HepG2 (cell line): ENCODE measurements around the gene RIPOR3. TPM values are rescaled to one million over a fixed set of nuclear protein-coding genes. Genes with fewer than 3 reads are reported as not detected.
A peak's percentile ranks its signal among the peaks of the same experiment; 100 is the strongest.

ENCODE experiments used
- ATF5 ChIP-seq: sonication (generic); formaldehyde crosslinking; IDR thresholded peaks from 2 replicates; pipeline ENCODE4 v1.4.0; 2020; ENCODE audit warnings: mild to moderate bottlenecking, low read depth, missing genetic modification reagents
- CEBPG ChIP-seq: IDR thresholded peaks from 2 replicates; pipeline ENCODE4 v1.6.1; 2016
- CSRNP1 ChIP-seq: sonication (generic); formaldehyde crosslinking; IDR thresholded peaks from 2 replicates; pipeline ENCODE4 v1.8.1; 2023; ENCODE audit warnings: mild to moderate bottlenecking, missing genetic modification reagents
- E2F2 ChIP-seq: sonication (generic); formaldehyde crosslinking; IDR thresholded peaks from 2 replicates; pipeline ENCODE4 v1.4.0; 2020; ENCODE audit warnings: missing genetic modification reagents, borderline replicate concordance
- FOXA3 ChIP-seq: IDR thresholded peaks from 2 replicates; pipeline ENCODE4 v1.6.1; 2016; ENCODE audit warnings: missing genetic modification reagents, missing compliant biosample characterization
- FOXK1 ChIP-seq: sonication (generic); formaldehyde crosslinking; IDR thresholded peaks from 2 replicates; pipeline ENCODE4 v1.4.0; 2020; ENCODE audit warnings: low read depth, missing genetic modification reagents, borderline replicate concordance
- GABPA ChIP-seq, 2 experiments: IDR thresholded peaks; 2 replicates each; pipeline ENCODE4 v1.6.1; 2011 to 2016; ENCODE audit warnings: low read depth in 2 of 2, low read length in 1 of 2, missing biosample characterization in 1 of 2, missing genetic modification characterization in 1 of 2
- JARID2 ChIP-seq: sonication (generic); formaldehyde crosslinking; IDR thresholded peaks from 2 replicates; pipeline ENCODE4 v1.8.1; 2023; ENCODE audit warnings: missing genetic modification reagents, inconsistent platforms; ENCODE audit not compliant: insufficient replicate concordance
- MIXL1 ChIP-seq: IDR thresholded peaks from 2 replicates; pipeline ENCODE4 v1.6.1; 2016
- PHF5A ChIP-seq: IDR thresholded peaks from one replicate; pipeline ENCODE4 v1.6.1; 2018; ENCODE audit warnings: low read depth, missing genetic modification reagents; ENCODE audit not compliant: unreplicated experiment
- PTBP1 ChIP-seq: fragments of 200-400 bp; formaldehyde crosslinking; IDR thresholded peaks from 2 replicates; pipeline ENCODE4 v1.6.1; 2018; ENCODE audit warnings: low read length, low read depth; ENCODE audit not compliant: poor library complexity, severe bottlenecking
- RBAK ChIP-seq: sonication (generic); formaldehyde crosslinking; IDR thresholded peaks from 2 replicates; pipeline ENCODE4 v1.5.1; 2020; ENCODE audit warnings: mild to moderate bottlenecking, missing genetic modification reagents
- RFXANK ChIP-seq: IDR thresholded peaks from 2 replicates; pipeline ENCODE4 v1.6.1; 2016
- SAP130 ChIP-seq: IDR thresholded peaks from 2 replicates; pipeline ENCODE4 v1.6.1; 2016; ENCODE audit warnings: low read depth
- XBP1 ChIP-seq: sonication (generic); formaldehyde crosslinking; IDR thresholded peaks from 2 replicates; pipeline ENCODE4 v1.5.0; 2020; ENCODE audit warnings: missing genetic modification reagents
- ZNF431 ChIP-seq: sonication (generic); formaldehyde crosslinking; IDR thresholded peaks from 2 replicates; pipeline ENCODE4 v1.9.0; 2022; ENCODE audit warnings: missing genetic modification reagents, low read depth, mild to moderate bottlenecking, borderline replicate concordance
- ZNF441 ChIP-seq: sonication (generic); formaldehyde crosslinking; IDR thresholded peaks from 2 replicates; pipeline ENCODE4 v1.7.0; 2021; ENCODE audit warnings: missing genetic modification reagents, borderline replicate concordance
- ZZZ3 ChIP-seq: sonication (generic); formaldehyde crosslinking; IDR thresholded peaks from 2 replicates; pipeline ENCODE4 v1.4.0; 2020; ENCODE audit warnings: missing genetic modification reagents, mild to moderate bottlenecking, borderline replicate concordance
- polyA plus RNA-seq, 8 experiments: library from polyadenylated mRNA; depleted of rRNA in 3 of 8; stranded (reverse) in 7 of 8; unstranded in 1 of 8; fragments of >200 nt; fragmentation: Illumina TruSeq in 4 of 8; extraction: Trizol in 4 of 8; gene quantifications; 2 replicates each; pipeline versions ENCODE4 v1.2.1 to v1.2.3, GENCODE V29; 2011 to 2016; ENCODE audit warnings: low read depth in 4 of 8, missing spikeins in 1 of 8, mixed read lengths in 1 of 8; ENCODE audit not compliant: insufficient read depth in 1 of 8
- total RNA-seq, 5 experiments: library from RNA; depleted of rRNA; stranded (reverse); fragments of >200 nt; fragmentation: Illumina TruSeq; extraction: Trizol; gene quantifications; 2 replicates each; pipeline ENCODE4 v1.2.3, GENCODE V29; 2016; ENCODE audit warnings: low read depth in 1 of 5
- TF ChIP-seq, protein P1 (sequence below): IDR thresholded peaks from 2 replicates; pipeline ENCODE4 v1.6.1; 2016; ENCODE audit warnings: missing compliant biosample characterization, missing genetic modification reagents, borderline replicate concordance
- TF ChIP-seq, protein P2 (sequence below): sonication (generic); formaldehyde crosslinking; IDR thresholded peaks from 2 replicates; pipeline ENCODE4 v1.9.0; 2022; ENCODE audit warnings: missing genetic modification reagents, mild to moderate bottlenecking, borderline replicate concordance

Gene RIPOR3
- total and polyA plus RNA-seq, 2 of the 13 experiments (the other 11 are each of a cell fraction or from before 2014, with no cell fraction given), result 0.18 TPM; not detected in 1

- TF ChIP-seq ZNF431 (CRISPR knock-in tag), result no peak
- TF ChIP-seq MIXL1 (CRISPR knock-in tag), result peak; percentile 63
- no peak for TF ChIP-seq FOXK1 (CRISPR knock-in tag)
- no peak for TF ChIP-seq ATF5
- TF ChIP-seq CSRNP1 (CRISPR knock-in tag), result no peak
- TF ChIP-seq ZZZ3, result no peak
- TF ChIP-seq PTBP1, result no peak
- TF ChIP-seq, protein P1, sequence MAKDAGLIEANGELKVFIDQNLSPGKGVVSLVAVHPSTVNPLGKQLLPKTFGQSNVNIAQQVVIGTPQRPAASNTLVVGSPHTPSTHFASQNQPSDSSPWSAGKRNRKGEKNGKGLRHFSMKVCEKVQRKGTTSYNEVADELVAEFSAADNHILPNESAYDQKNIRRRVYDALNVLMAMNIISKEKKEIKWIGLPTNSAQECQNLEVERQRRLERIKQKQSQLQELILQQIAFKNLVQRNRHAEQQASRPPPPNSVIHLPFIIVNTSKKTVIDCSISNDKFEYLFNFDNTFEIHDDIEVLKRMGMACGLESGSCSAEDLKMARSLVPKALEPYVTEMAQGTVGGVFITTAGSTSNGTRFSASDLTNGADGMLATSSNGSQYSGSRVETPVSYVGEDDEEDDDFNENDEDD, result no peak
- TF ChIP-seq RFXANK (CRISPR knock-in tag), result no peak
- peak; percentile 10 for TF ChIP-seq JARID2 (CRISPR knock-in tag)
- TF ChIP-seq GABPA (IDR thresholded peaks at IDR 0.05; ENCODE audit: low read depth, low read length), result no peak
- peak; percentile 52 for TF ChIP-seq GABPA (CRISPR knock-in tag; IDR thresholded peaks at IDR 0.05; ENCODE audit: low read depth)
- TF ChIP-seq, protein P2, sequence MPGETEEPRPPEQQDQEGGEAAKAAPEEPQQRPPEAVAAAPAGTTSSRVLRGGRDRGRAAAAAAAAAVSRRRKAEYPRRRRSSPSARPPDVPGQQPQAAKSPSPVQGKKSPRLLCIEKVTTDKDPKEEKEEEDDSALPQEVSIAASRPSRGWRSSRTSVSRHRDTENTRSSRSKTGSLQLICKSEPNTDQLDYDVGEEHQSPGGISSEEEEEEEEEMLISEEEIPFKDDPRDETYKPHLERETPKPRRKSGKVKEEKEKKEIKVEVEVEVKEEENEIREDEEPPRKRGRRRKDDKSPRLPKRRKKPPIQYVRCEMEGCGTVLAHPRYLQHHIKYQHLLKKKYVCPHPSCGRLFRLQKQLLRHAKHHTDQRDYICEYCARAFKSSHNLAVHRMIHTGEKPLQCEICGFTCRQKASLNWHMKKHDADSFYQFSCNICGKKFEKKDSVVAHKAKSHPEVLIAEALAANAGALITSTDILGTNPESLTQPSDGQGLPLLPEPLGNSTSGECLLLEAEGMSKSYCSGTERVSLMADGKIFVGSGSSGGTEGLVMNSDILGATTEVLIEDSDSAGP, result 0 out of 2 replicates have a peak, but pooled peaks have one; percentile 46
- peak; percentile 94 for TF ChIP-seq CEBPG
- TF ChIP-seq RBAK (CRISPR knock-in tag), result no peak
- TF ChIP-seq PHF5A (CRISPR knock-in tag), result peak; percentile 47
- TF ChIP-seq XBP1 (CRISPR knock-in tag), result no peak
- TF ChIP-seq ZNF441 (CRISPR knock-in tag), result no peak
- TF ChIP-seq E2F2 (CRISPR knock-in tag), result no peak
- 0 out of 2 replicates have a peak, but pooled peaks have one; percentile 20 for TF ChIP-seq FOXA3
- peak; percentile 74 for TF ChIP-seq SAP130 (CRISPR knock-in tag)
These were observed 19.2 kb upstream of the RIPOR3 start (continued) for GRCh38 chr20:50710492-50711063.
